ENCODE results near the gene POLR2H. TPM values are rescaled to one million over a fixed set of nuclear protein-coding genes. Genes with fewer than 3 reads are reported as not detected.
A peak's percentile ranks its signal among the peaks of the same experiment; 100 is the strongest.

The POLR2H gene
- total RNA-seq, 1 experiment from 2014 or later, result 101 TPM

- Histone ChIP-seq H3K4me3 (no peak overlapping the region), H3K4me1 (replicated peaks) (peaks cover 60% of the 10 kb centered on the region), H3K36me3 (peaks cover 66% of the 10 kb centered on the region), H3K9me3 (replicated peaks) (no peaks in the 10 kb centered on the region), H3K27ac (no peak overlapping the region), H3K27me3 (replicated peaks) (no peaks in the 10 kb centered on the region)
- no peak for DNase-seq (ENCODE audit: low read depth in 1 of 2, low spot score in 2 of 2)
Measured at GRCh38 chr3:184352149-184352785, 9.2 kb upstream of the POLR2H start.

GRCh38 chr3:184352897-184353545 is 8.5 kb upstream of the POLR2H start:
- Histone ChIP-seq H3K36me3 (peaks cover 68% of the 10 kb centered on the region), H3K27ac (no peak overlapping the region), H3K4me1 (replicated peaks) (peaks cover 62% of the 10 kb centered on the region), H3K4me3 (no peak overlapping the region), H3K27me3 (replicated peaks) (no peaks in the 10 kb centered on the region), H3K9me3 (replicated peaks) (no peaks in the 10 kb centered on the region)
- DNase-seq (ENCODE audit: low read depth in 1 of 2, low spot score in 2 of 2), result no peak

- Histone ChIP-seq H3K27ac (0 out of 2 replicates have a peak overlapping the region, but pooled peaks have one; percentile 10), H3K4me3 (no peak overlapping the region), H3K4me1 (replicated peaks) (peaks cover 62% of the 10 kb centered on the region), H3K27me3 (replicated peaks) (no peaks in the 10 kb centered on the region), H3K9me3 (replicated peaks) (no peaks in the 10 kb centered on the region), H3K36me3 (peaks cover 73% of the 10 kb centered on the region)
- no peak for DNase-seq (ENCODE audit: low read depth in 1 of 2, low spot score in 2 of 2)
Measured at GRCh38 chr3:184353546-184353941, 8.0 kb upstream of the POLR2H start.

- Histone ChIP-seq H3K4me3 (no peak overlapping the region), H3K36me3 (peaks cover 79% of the 10 kb centered on the region), H3K4me1 (replicated peaks) (peaks cover 64% of the 10 kb centered on the region), H3K27ac (peak overlapping the region; percentile 10; the same call in 1 of the 2 replicates), H3K27me3 (replicated peaks) (no peaks in the 10 kb centered on the region), H3K9me3 (replicated peaks) (no peaks in the 10 kb centered on the region)
- DNase-seq (ENCODE audit: low read depth in 1 of 2, low spot score in 2 of 2), result peak; percentile 26 to 66
Measured at GRCh38 chr3:184354121-184354728, 7.3 kb upstream of the POLR2H start.

GRCh38 chr3:184354754-184355153 is 6.8 kb upstream of the POLR2H start:
- Histone ChIP-seq H3K27me3 (replicated peaks) (no peaks in the 10 kb centered on the region), H3K27ac (peak overlapping the region; percentile 79), H3K36me3 (peaks cover 80% of the 10 kb centered on the region), H3K9me3 (replicated peaks) (no peaks in the 10 kb centered on the region), H3K4me3 (no peak overlapping the region), H3K4me1 (replicated peaks) (peaks cover 65% of the 10 kb centered on the region)
- peak in 1 of 2 experiments; percentile 42 for DNase-seq (ENCODE audit: low read depth in 1 of 2, low spot score in 2 of 2)

GRCh38 chr3:184355261-184356040 is 6.1 kb upstream of the POLR2H start:
- peak; percentile 87 to 91 for DNase-seq (ENCODE audit: low read depth in 1 of 2, low spot score in 2 of 2)
- peaks cover 77% of the 10 kb centered on the region for H3K36me3 ChIP-seq
- H3K27ac ChIP-seq, result peak overlapping the region; percentile 79
- H3K4me1 ChIP-seq (replicated peaks), result peaks cover 65% of the 10 kb centered on the region
- no peaks in the 10 kb centered on the region for H3K27me3 ChIP-seq (replicated peaks)
- no peak overlapping the region for H3K4me3 ChIP-seq
- H3K9me3 ChIP-seq (replicated peaks), result no peaks in the 10 kb centered on the region

GRCh38 chr3:184357248-184358123 is 4.0 kb upstream of the POLR2H start:
- DNase-seq (ENCODE audit: low read depth in 1 of 2, low spot score in 2 of 2), result peak in 1 of 2 experiments; percentile 34
- H3K27ac ChIP-seq, result peak overlapping the region; percentile 79

GRCh38 chr3:184358124-184358767 is 3.3 kb upstream of the POLR2H start:
- no peak overlapping the region for H3K4me3 ChIP-seq
- H3K9me3 ChIP-seq (replicated peaks), result no peaks in the 10 kb centered on the region
- DNase-seq (ENCODE audit: low read depth in 1 of 2, low spot score in 2 of 2), result no peak
- H3K36me3 ChIP-seq, result peaks cover 51% of the 10 kb centered on the region
- H3K27ac ChIP-seq, result no peak overlapping the region
- no peaks in the 10 kb centered on the region for H3K27me3 ChIP-seq (replicated peaks)
- peaks cover 74% of the 10 kb centered on the region for H3K4me1 ChIP-seq (replicated peaks)

More at GRCh38 chr3:184357248-184358123, 4.0 kb upstream of the POLR2H start:
- H3K27me3 ChIP-seq (replicated peaks), result no peaks in the 10 kb centered on the region
- no peaks in the 10 kb centered on the region for H3K9me3 ChIP-seq (replicated peaks)
- peaks cover 58% of the 10 kb centered on the region for H3K36me3 ChIP-seq
- peaks cover 71% of the 10 kb centered on the region for H3K4me1 ChIP-seq (replicated peaks)
- H3K4me3 ChIP-seq, result no peak overlapping the region

GRCh38 chr3:184358921-184359350 is 2.6 kb upstream of the POLR2H start:
- Histone ChIP-seq H3K27me3 (replicated peaks) (no peaks in the 10 kb centered on the region), H3K4me3 (no peak overlapping the region), H3K4me1 (replicated peaks) (peaks cover 76% of the 10 kb centered on the region), H3K9me3 (replicated peaks) (no peaks in the 10 kb centered on the region), H3K27ac (no peak overlapping the region), H3K36me3 (peaks cover 50% of the 10 kb centered on the region)
- no peak for DNase-seq (ENCODE audit: low read depth in 1 of 2, low spot score in 2 of 2)

GRCh38 chr3:184359610-184360009 is 1.9 kb upstream of the POLR2H start:
- Histone ChIP-seq H3K27ac (no peak overlapping the region), H3K4me3 (no peak overlapping the region), H3K36me3 (peaks cover 52% of the 10 kb centered on the region), H3K27me3 (replicated peaks) (no peaks in the 10 kb centered on the region), H3K4me1 (replicated peaks) (peaks cover 72% of the 10 kb centered on the region), H3K9me3 (replicated peaks) (no peaks in the 10 kb centered on the region)
- DNase-seq (ENCODE audit: low read depth in 1 of 2, low spot score in 2 of 2), result no peak

GRCh38 chr3:184360070-184360928 is 1.2 kb upstream of the POLR2H start:
- H3K36me3 ChIP-seq, result peaks cover 52% of the 10 kb centered on the region
- DNase-seq (ENCODE audit: low read depth in 1 of 2, low spot score in 2 of 2), result peak in 1 of 2 experiments; percentile 20
- no peaks in the 10 kb centered on the region for H3K27me3 ChIP-seq (replicated peaks)
- no peak overlapping the region for H3K27ac ChIP-seq
- H3K4me3 ChIP-seq, result peak overlapping the region; percentile 90
- H3K9me3 ChIP-seq (replicated peaks), result no peaks in the 10 kb centered on the region
- peaks cover 65% of the 10 kb centered on the region for H3K4me1 ChIP-seq (replicated peaks)

Measured in SJSA1 (cell line).